Activated CD4-positive, alpha-beta T cell treated with anti-CD3 and anti-CD28 coated beads, Interleukin-2, amount 50 U/mL, for 24 hours (primary cell): ENCODE measurements around the gene HSPB9.
"Not testable (repeated sequence)": the region's sequence is repeated elsewhere in the genome, so short reads cannot be mapped to it uniquely, and the experiment has no call there.

Experiments used
- DNase-seq, 2 donors: peaks; one replicate each; pipeline ENCODE4 v3.0.0-alpha.2; 2020; ENCODE audit warnings: low read depth in 1 of 2, low spot score in 1 of 2

HSPB9 gene

DNA sequence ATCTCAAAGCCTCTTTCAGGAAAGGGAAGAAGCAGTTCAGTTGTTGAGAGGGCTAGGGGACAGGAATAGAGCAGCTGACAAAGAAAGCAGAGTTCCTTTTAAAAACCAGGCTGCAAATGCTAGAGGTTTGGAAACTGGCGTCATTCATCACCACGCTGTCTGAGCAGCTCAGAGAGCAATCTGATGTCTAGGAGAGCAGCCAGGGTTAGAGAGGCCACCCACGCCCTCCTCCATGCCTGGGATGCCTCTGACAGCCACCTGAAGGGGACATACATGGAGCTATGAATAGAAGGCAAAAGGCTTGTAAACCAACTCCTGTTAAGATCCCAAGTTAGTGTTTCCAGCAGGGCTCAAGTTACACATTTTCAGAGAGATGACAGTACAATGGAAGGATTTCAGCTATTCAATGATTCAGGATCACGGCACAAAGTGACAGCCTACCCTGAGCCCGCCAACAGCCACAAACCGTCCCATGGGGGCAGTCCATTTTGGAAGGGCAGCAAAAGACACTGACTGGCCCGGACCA lies 19.8 kb downstream of the HSPB9 start:
- no peak for DNase-seq

GRCh38 chr17:42143138-42143537 lies 20.5 kb downstream of the HSPB9 start:
- DNase-seq = not testable (repeated sequence)

DNA sequence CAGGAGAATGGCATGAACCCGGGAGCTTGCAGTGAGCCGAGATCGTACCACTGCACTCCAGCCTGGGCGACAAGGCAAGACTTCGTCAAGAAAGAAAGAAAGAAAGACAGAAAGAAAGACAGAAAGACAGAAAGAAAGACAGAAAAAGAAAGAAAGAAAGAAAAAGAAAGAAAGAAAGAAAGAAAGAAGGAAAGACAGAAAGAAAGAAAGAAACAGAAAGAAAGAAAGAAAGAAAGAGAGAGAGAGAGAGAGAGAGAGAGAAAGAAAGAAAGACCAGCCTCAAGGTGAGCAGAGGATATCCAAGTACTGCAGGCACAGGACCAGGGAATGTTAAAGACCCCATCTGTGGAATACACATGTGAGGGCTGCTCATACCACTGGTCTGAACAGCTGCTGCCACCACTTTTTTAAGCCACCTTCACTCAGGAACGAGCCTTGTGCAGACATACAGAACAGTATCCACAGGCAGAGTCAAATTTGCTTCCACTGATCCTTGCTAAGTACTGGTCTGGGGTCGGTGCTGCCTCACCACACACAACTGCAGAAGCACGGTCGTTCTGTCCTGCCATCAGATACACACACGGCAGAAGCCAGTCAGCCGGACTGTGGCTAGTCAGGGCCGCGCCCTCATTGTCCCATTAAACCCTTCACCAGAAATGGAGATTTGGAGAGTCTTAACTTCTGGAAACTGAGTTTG lies 24.5 kb downstream of the HSPB9 start:
- no peak for DNase-seq

DNA sequence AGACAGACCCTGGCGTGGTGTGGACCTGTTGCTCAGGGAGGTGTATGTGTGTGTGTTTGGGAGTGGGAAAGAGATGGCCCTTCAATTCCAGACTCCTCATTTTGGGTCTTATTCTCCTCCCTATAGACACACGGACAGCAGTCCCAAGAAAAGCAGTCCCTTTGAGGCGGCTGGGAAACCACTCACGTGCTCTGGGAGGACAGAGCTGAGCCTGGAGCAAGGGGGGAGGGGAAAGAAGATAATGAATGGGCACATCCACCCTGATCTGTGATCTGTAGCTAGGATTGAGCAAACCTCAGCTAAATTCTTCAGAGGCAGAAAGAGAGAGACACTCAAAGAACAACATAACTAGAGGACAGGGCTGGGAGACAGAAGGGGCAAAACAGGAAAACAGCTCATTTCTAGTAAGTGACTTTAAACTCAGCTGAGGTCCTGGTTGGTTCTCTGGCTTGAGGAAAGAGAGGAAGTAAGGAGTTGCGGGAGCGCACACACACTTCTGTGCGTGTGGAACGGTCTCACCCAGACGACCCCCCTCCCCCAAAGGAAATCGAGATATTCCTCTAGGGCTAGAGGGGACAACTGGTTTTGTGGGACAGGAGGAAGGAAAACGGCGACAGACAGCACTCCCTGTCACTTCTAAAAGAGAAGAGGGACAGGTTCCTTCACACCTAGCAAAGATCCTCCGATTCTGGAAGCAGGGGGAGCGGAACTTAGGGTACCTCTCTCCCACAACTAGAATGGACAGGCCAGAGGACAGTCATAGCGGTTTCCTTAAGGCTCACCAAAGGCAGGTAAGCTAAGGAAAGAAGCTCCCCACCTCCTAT lies 31.5 kb downstream of the HSPB9 start:
- no peak for DNase-seq

GRCh38 chr17:42155614-42156045 lies 33.0 kb downstream of the HSPB9 start:
- DNase-seq = no peak

GRCh38 chr17:42159796-42160530 lies 37.4 kb downstream of the HSPB9 start:
- DNase-seq = no peak

GRCh38 chr17:42160531-42160910 lies 37.9 kb downstream of the HSPB9 start:
- DNase-seq = no peak

- no peak for DNase-seq
Observed at GRCh38 chr17:42163113-42163512, 40.5 kb downstream of the HSPB9 start.

DNA sequence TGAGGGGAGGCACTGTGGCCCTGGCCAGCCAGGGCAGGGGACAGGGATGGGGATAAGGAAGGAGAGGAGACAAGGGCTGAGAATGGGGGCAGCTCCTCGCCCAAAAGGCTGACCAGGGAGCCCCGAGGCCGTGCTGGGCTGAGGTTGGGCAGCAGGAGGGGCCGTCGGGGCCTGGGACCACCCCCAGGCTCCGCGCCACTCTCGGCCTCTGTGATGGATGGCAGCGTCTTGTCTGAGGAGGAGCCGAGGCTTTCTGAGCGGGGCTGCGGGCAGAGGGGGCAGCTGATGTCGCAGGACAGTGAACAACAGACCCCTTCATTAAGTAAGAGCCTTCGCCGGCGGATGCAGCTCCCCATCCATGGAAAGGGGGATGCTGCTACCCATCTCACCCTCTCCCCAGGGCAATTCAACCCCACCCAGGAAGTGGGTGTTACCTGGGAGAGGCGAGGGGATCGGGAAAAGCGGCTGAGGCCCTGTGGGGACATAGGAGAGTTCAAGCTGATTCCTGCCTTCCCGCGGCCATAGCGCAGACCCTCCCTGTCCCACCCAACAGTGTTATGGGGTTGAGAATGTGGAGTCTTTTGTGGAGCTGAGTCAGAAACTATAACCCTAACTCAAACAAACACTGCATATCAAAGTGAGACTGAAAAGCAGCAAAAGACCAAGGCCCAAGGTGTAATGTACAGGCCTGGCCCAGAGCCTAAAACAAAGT lies 41.2 kb downstream of the HSPB9 start:
- DNase-seq = no peak

- no peak for DNase-seq
Observed at GRCh38 chr17:42165751-42166150, 43.1 kb downstream of the HSPB9 start.

- DNase-seq = no peak
Observed at GRCh38 chr17:42166196-42166763, 43.7 kb downstream of the HSPB9 start.

DNA sequence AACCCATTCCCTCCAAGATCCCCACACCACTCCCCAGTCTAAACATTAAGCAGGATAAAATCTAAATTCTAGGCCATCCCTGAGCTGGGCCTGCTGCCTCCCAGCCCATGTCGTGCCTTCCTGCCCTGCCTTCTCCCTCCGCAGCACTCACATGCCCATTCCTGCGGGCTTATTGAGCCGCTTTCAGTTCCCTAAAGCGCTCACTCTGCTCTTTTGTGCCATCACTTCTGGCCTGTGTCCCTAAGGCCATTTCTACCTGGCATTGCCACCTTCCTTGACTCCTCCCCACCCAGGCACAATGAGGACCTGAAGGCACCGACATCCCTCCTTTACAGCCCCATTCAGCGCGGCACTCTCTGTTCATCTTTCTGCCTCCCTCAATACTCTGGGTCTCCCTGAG lies 45.2 kb downstream of the HSPB9 start:
- no peak for DNase-seq

DNA sequence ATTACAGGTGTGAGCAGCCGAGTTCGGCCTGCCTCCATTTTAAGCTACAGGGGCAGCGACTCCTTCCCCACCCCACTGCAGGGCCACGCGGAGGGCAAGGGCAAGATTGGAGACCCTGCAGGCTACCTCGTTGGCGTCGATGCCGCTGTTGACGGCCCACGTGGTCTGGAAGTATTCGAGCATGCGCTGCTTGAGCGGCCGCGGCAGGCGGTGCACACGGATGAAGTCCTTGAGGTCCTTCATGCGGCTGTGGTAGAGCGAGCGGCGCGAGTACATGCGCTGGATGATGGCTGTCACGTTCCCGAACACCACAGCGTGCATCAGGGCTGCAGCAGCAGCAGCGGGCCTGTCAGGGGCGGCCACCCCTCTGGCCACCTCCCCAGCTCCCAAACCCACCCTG lies 46.7 kb downstream of the HSPB9 start:
- no peak for DNase-seq

GRCh38 chr17:42171831-42172230 lies 49.2 kb downstream of the HSPB9 start:
- DNase-seq = no peak
